Stimulated activated memory B cell treated with anti-CD40 and anti-IgM and Interleukin-4, amounts not matched to agents 10 μg/mL and 1 μg/mL and 100 μg/mL, for 72 hours (primary cell): Measurements from ENCODE around the gene MFRP.
"Not testable (repeated sequence)": the region's sequence is repeated elsewhere in the genome, so short reads cannot be mapped to it uniquely, and the experiment has no call there.

Experiments
- ATAC-seq: fragments of 150-1000 bp; cut with Tn5 transposase; 2 replicates; pipeline ENCODE4 v1.10.0; 2021
- H3K27ac Mint-ChIP-seq: one replicate; pipeline ENCODE4 v1.8.0; 2022; ENCODE audit warnings: mild to moderate bottlenecking, mixed read lengths
- H3K27me3 Mint-ChIP-seq: one replicate; pipeline ENCODE4 v1.8.0; 2022; ENCODE audit warnings: mixed read lengths
- H3K36me3 Mint-ChIP-seq: one replicate; pipeline ENCODE4 v1.8.0; 2022; ENCODE audit warnings: mixed read lengths
- H3K4me1 Mint-ChIP-seq: one replicate; pipeline ENCODE4 v1.8.0; 2022; ENCODE audit warnings: mixed read lengths
- H3K4me3 Mint-ChIP-seq: one replicate; pipeline ENCODE4 v1.8.0; 2022; ENCODE audit warnings: mild to moderate bottlenecking, moderate library complexity, mixed read lengths
- H3K9me3 Mint-ChIP-seq: one replicate; pipeline ENCODE4 v1.8.0; 2022; ENCODE audit warnings: mixed read lengths

The MFRP gene

DNA sequence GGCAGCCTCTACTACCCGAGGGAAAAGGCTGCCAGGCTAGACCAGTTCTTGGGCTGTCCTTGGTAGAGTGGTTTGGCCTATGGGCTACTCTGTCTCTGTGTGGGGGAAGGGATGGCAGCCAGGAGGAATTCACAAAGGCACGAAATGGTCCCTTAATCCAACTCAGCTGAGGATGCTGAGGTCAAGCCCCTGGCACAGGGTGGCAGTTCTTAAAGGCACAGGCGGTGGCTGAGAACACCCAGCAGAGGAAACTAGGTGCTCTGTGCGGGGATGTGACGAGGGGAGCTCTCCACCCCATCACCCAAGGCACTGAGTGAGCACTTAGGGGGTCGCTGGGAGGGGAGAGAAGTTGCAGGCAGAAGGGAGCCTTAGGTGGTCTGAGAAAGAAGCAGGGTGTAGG is at the start of gene MFRP:
MFRP (minus strand) TSS at position 101 of the 400 bp plus-strand sequence. CDS start 192 bp downstream, outside the sequence.
- H3K36me3 Mint-ChIP-seq = no peaks in the 10 kb centered on the region
- H3K4me3 Mint-ChIP-seq = no peak within 1 kb of the TSS
- H3K27me3 Mint-ChIP-seq = peaks cover 83% of the 10 kb centered on the region
- H3K4me1 Mint-ChIP-seq = no peaks in the 10 kb centered on the region
- ATAC-seq = no peak
- no peak within 1 kb of the TSS for H3K27ac Mint-ChIP-seq
- no peaks in the 10 kb centered on the region for H3K9me3 Mint-ChIP-seq

DNA sequence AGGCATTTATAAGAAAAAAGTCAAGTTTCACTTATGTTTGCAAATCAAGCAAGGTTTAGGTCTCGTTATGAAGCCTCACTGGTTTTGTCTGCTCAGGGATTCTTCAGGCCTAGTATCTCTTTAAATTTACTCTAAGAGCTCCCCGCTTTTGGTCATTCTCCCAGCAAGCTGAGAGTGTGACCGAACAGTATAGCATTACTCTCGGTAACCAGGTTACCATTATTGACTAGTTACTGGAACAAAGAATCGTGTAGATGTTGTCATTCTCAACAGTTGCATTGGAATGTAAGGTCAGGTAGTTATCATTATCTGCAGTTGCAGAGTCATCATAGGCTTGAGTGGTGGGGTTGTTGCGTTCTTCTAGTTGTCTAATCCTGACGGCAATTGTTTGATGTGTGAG is 44.8 kb upstream of the MFRP start:
- H3K27me3 Mint-ChIP-seq = peaks cover 19% of the 10 kb centered on the region
- no peaks in the 10 kb centered on the region for H3K4me1 Mint-ChIP-seq
- ATAC-seq = no peak
- no peaks in the 10 kb centered on the region for H3K36me3 Mint-ChIP-seq
- H3K9me3 Mint-ChIP-seq = no peaks in the 10 kb centered on the region
- H3K27ac Mint-ChIP-seq = no peak overlapping the region
- no peak overlapping the region for H3K4me3 Mint-ChIP-seq

DNA sequence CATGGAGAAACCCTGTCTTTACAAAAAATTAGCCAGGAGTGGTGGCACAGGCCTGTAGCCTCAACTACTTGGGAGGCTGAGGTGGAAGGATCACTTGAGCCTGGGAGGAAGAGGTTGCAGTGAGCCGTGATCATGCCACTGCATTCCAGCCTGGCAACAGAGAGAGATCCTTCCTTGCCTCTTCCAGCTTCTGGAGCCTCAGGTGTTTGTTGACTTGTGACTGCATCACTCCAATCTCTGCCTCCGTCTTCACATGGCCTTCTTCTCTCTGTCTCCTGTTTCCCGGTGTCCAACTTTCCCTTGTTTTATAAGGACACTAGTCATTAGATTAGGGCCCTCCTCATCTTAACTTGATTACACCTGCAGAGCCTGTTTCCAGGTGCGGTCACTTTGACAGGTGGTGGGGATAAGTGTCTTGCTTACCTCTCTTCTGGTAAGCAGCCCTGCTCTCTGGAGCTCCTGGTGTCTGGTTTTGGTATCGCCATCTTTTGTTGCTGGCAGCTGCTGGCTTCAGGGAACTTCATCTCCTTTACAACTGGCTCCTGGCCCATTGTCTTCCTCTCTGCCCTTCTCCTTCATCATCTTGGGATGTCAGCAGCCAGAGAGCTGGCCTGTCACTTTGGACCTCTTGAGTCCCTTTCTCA is 43.2 kb upstream of the MFRP start:
- Mint-ChIP-seq H3K27ac (no peak overlapping the region), H3K4me3 (no peak overlapping the region), H3K36me3 (no peaks in the 10 kb centered on the region), H3K9me3 (no peaks in the 10 kb centered on the region), H3K4me1 (no peaks in the 10 kb centered on the region), H3K27me3 (peaks cover 10% of the 10 kb centered on the region)
- ATAC-seq = no peak

DNA sequence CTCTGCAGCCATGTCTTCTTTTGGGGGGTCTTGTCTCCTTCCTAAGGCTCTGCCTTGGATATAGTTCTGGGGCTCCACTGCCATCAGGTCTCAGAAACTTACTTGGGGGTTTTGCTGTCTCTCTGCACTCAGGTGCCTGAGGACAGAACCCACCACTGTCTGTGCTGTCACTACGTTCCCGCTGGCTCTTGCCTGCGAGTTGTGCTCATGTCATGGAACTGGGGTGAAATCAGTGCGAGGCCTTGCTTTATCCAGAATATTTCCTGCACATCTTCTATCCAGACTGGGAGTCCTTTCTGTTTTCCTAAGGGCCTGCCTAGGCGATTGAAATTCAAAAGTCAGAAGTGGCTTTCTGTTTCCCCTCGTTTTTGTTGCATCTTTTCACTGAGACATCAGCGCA is 41.6 kb upstream of the MFRP start:
- peaks cover 9% of the 10 kb centered on the region for H3K27me3 Mint-ChIP-seq

DNA sequence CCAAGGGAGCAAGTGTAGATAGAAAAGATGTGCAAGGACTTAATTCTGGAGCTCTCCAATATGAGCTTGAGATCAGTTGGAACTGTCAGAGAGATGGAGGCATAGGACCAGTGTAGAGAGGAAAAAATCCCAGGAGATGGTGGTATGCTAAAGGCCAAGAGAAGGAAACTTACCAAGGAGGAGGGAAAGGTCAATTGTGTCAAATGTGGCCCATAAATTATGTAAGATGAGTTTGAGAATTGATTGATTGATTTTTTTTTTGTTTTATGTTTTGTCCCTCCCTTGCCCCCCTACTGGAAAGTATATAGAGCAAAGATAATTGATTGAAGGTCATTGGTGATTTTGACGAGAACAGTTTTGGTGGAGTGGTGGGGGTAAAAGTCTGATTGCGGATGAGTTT is 37.8 kb upstream of the MFRP start:
- Mint-ChIP-seq H3K27ac (no peak overlapping the region), H3K27me3 (no peaks in the 10 kb centered on the region), H3K4me1 (no peaks in the 10 kb centered on the region), H3K4me3 (no peak overlapping the region), H3K9me3 (no peaks in the 10 kb centered on the region), H3K36me3 (no peaks in the 10 kb centered on the region)
- no peak for ATAC-seq

More for the DNA sequence above, 41.6 kb upstream of the MFRP start:
- ATAC-seq = no peak
- Mint-ChIP-seq H3K4me1 (no peaks in the 10 kb centered on the region), H3K9me3 (no peaks in the 10 kb centered on the region), H3K27ac (no peak overlapping the region), H3K36me3 (no peaks in the 10 kb centered on the region), H3K4me3 (no peak overlapping the region)

DNA sequence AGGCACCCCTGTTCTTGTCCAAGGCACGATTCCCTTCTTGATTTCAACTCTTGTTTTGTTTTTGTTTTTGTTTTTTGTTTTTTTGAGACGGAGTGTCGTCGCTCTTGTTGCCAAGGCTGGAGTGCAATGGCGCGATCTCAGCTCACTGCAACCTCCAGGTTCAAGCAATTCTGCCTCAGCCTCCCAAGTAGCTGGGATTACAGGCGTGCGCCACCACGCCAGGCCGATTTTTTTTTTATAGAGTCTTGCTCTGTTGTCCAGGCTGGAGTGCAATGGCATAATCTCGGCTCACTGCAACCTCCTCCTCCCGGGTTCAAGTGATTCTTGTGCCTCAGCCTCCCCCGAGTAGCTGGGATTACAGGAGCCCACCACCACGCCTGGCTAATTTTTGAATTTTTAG is 36.0 kb upstream of the MFRP start:
- H3K27ac Mint-ChIP-seq, H3K4me3 Mint-ChIP-seq, H3K9me3 Mint-ChIP-seq, H3K27me3 Mint-ChIP-seq, H3K4me1 Mint-ChIP-seq, H3K36me3 Mint-ChIP-seq, ATAC-seq: not testable (repeated sequence)

DNA sequence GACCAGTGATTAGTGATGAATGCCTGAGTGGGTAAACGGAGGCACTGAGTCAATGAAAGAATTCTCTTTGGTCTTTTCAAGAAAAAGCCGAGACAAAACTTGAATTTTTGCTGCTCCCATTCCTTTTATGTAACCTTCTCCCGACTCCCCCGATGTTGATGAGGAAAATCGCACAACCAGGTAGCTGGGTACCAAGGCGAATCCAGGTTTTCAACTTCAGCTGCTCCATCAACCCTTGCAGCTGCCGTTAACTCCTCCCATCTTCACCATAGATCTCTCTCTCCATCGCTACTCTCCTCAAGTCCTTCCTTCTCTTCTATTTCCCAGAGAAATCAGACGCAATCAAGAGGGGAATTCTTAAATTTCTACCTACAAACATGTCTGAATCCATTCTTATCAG is 35.6 kb upstream of the MFRP start:
- H3K27me3 Mint-ChIP-seq = no peaks in the 10 kb centered on the region
- H3K9me3 Mint-ChIP-seq = no peaks in the 10 kb centered on the region
- no peaks in the 10 kb centered on the region for H3K36me3 Mint-ChIP-seq
- no peak overlapping the region for H3K27ac Mint-ChIP-seq
- no peak overlapping the region for H3K4me3 Mint-ChIP-seq
- ATAC-seq = no peak
- H3K4me1 Mint-ChIP-seq = no peaks in the 10 kb centered on the region

DNA sequence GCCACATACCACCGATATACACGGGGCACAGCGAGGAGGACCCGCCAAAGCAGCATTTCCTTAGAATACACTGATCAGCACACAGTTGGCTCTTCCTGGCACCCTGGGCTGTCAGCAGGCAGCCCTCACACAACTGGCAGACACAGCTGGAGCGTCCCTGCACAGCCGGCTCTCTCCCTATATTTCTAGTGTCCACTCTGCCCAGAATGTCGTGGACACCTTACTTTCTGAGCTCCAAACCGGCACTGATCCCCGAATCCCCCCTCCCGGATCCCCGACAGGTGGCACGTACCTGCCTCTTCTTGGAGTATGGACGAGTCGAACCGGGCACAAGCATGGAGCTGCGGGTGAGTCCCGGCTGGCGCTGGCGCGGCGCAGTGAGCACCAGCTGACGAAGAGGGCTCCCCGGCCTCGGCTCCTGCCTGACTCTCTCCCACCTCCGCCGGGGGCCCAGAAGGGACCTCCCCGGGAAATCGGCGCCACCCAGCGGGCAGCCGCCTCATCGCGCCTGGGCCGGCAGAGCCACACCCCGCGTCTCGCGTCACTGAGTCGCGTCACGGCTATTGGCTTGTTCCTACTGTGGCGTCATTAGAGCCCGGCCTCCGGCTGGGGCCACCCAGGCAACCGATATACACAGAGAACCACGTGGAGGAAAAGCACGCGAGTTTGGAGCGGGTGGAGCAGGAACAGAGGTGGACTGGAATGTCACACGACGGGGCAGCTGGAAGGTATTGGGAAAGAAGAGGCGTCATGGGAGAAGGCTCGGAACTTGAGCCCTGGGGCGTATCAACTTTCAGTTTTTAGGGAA is 34.9 kb upstream of the MFRP start, which contains the start of gene USP2:
USP2 (minus strand) TSS at position 510 of the 808 bp plus-strand sequence. CDS start 8,210 bp downstream, outside the sequence.
- H3K9me3 Mint-ChIP-seq = no peaks in the 10 kb centered on the region
- H3K27ac Mint-ChIP-seq = no peak within 1 kb of the TSS
- no peak within 1 kb of the TSS for H3K4me3 Mint-ChIP-seq
- no peaks in the 10 kb centered on the region for H3K4me1 Mint-ChIP-seq
- peak; percentile 99 for ATAC-seq
- peaks cover 5% of the 10 kb centered on the region for H3K27me3 Mint-ChIP-seq
- no peaks in the 10 kb centered on the region for H3K36me3 Mint-ChIP-seq

DNA sequence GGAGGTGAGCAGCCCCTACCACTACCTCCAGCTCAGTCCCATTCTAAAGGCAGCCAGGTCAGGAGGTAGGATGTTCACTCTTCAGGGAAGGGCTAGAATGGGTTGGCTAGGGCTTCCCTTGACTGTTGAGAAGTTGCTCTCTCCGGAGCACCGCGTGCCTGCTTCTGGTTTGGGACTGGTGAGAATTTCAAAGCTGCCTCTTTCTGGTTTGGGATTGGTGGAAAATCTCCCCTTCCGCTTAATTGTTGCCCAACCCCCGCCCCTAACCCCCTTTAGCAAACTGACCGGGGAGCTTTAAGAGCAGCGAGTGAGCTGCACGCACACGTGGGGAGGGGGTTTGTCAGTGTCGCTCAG is 34.3 kb upstream of the MFRP start:
- H3K9me3 Mint-ChIP-seq = no peaks in the 10 kb centered on the region
- no peaks in the 10 kb centered on the region for H3K4me1 Mint-ChIP-seq
- H3K27ac Mint-ChIP-seq = no peak overlapping the region
- no peak overlapping the region for H3K4me3 Mint-ChIP-seq
- peaks cover 11% of the 10 kb centered on the region for H3K27me3 Mint-ChIP-seq
- no peaks in the 10 kb centered on the region for H3K36me3 Mint-ChIP-seq
- no peak for ATAC-seq

DNA sequence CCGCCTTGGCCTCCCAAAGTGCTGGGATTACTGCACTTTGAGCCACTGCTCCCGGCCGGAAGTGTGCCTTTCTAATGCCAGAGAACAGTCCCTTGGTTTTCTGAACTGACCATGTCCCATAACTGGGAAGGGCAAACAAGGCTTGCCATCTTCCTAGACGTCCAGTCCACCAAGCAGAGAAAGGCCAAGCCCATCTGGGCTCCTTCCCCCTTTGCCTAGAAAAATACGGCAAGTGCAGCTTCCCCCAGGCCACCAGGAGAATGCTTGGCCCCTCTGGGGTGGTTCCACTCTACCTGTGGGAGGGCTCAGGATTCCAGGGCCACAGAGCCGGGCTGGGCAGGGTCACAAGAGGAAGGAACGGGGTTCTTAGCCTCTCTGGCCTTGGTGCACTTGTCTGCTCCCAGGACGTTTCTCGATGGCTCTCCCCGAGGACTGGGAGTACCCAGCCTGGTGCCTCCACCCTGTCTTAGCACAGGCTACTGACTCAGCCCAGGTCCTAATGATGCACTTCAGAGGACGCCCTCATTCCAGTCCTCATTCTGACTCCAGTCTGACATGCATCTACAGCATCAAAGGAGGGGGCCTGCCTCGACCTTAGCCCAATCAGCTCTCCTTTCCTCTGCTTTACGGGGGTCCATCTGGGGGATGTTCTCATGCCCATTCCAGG is 33.8 kb upstream of the MFRP start:
- H3K9me3 Mint-ChIP-seq = no peaks in the 10 kb centered on the region
- H3K36me3 Mint-ChIP-seq = no peaks in the 10 kb centered on the region
- H3K27me3 Mint-ChIP-seq = peaks cover 16% of the 10 kb centered on the region
- H3K4me1 Mint-ChIP-seq = no peaks in the 10 kb centered on the region
- H3K27ac Mint-ChIP-seq = no peak overlapping the region
- ATAC-seq = no peak
- H3K4me3 Mint-ChIP-seq = no peak overlapping the region

DNA sequence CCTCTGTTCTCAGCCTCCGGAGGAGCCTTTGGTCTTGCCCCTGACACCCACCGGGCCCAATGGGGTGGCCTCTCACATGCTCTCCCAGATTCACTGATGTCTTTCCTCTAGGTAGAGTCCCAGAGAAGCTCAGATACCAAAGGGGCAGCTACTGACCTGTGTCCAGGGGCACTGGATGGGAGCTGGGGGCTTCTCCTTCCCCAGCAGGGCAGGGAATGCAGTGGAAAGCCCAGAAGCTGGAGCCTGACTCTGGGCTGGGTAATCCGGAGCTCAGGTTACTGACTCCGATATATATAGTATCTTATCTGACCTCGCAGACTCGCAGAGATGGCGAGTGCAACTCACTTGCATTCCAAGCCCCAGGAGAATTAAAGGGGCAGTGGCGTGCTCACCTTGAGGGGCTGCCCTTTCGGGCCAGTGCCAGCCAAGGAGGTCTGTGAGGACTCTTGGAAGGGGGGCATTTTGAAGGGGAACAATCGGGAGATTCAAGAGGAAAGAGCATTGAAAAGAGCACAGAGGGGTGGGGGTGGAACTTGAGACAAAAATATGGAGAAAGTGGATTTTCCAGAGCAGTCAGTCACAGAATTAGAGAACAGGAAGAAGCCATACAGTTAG is 32.5 kb upstream of the MFRP start:
- Mint-ChIP-seq H3K36me3 (no peaks in the 10 kb centered on the region), H3K27ac (no peak overlapping the region), H3K9me3 (no peaks in the 10 kb centered on the region), H3K4me3 (no peak overlapping the region), H3K4me1 (no peaks in the 10 kb centered on the region), H3K27me3 (peaks cover 16% of the 10 kb centered on the region)
- no peak for ATAC-seq

DNA sequence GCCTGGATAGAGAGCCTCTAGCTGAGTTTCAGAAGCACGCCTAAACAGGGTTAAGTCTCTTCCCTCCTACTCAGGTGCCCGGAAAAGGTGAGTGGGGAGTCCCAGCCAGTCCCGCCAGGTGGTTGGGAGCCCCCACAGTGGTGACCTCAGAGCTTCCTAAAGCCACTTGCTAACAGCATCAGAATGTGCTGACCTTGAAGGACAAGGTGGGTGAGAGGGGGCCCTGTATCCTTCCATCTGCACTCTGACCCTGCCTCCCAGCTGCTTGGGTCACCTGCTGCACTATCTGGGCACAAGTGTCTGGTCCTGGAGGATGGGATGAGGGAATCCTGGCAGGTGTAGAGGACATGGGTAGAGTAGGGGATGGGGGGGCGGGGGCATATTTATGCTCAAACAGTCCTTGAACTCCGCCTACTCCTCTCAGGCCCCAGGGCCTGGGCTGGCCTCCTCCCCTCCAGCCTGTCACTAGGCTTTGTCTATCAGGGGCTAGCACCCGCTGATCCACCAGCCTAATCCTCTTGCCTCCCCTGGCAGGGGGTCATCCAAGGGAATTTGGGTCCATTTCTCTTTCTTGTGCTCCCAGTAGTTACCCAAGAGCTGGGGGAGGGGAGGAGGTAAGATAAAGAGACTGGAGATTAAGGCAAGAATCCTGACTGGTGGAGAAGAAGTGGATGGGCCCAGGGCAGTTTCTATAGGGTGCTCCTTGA is 31.6 kb upstream of the MFRP start:
- Mint-ChIP-seq H3K4me1 (no peaks in the 10 kb centered on the region), H3K27ac (no peak overlapping the region), H3K36me3 (no peaks in the 10 kb centered on the region), H3K4me3 (no peak overlapping the region), H3K9me3 (no peaks in the 10 kb centered on the region), H3K27me3 (peaks cover 22% of the 10 kb centered on the region)
- no peak for ATAC-seq

DNA sequence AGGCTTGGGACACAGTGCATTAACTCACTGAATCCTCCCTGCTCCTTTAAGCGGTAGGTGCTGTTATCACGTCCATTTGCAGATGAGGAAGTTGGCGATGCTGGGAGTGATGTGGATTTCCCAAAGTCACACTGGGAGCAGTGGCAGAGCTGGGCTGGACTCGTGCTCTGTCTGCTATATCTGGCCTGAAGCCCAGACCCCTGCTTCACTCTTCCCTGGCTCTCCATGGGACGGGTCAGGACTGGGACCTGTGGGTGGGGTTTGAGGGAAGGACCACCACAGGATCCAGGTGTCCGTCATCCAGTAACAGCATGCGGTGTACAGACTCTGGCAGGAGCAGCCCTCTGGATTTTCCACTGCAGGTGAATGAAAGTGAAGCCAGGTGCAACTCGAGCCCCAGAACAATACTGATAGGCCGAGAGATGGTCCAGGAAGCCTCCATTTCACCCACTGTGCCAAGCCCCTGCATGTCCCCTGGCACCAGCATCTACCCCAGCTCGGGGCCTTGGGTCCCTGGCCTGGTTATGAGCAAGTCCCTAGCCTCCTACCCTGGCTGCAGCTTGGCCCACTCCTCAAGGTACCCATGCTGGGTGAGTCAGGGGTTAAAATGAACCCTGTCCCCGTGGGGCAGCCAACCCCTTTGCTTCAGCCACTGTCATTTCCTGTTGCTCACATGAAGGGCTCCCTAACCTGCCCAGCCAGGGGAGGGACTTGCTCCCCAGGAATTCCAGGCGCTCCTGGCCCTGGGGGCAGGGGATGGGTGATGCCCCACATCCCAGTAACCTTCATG is 30.8 kb upstream of the MFRP start:
- no peak for ATAC-seq
- Mint-ChIP-seq H3K36me3 (no peaks in the 10 kb centered on the region), H3K27ac (no peak overlapping the region), H3K27me3 (peaks cover 30% of the 10 kb centered on the region), H3K4me3 (no peak overlapping the region), H3K4me1 (no peaks in the 10 kb centered on the region), H3K9me3 (no peaks in the 10 kb centered on the region)

DNA sequence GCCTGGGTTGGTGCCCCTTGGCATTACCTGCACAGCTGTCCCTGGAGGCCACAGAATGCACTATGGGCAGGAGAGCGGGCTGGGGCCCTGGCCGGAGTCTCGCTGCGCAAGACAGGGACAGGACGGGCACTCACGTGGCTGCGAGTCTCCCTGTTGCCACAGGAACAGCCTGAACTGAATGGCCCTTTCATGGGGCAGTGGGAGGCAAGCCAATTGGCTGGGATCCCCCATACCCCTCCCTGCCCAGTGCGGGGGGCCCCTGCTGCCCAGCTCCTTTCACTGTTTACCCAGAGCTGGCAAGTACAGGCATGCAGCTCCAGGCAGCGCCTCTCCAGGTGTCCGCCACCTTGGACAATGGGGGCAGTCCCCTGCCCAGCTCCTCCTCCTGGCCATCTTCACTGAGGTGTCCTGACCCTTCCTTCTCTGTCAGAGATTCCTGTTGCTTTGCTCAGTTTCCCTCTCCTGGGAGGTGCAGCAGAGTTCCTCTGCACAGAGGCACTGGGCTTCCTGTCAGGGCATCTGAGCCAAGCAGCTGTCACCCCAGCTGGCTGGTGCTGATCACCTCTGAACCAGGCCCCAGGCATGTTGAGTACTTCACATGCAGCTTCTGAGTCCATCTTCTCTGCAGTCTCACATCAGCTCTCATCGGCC is 29.8 kb upstream of the MFRP start:
- Mint-ChIP-seq H3K27me3 (peaks cover 39% of the 10 kb centered on the region), H3K4me1 (no peaks in the 10 kb centered on the region), H3K27ac (no peak overlapping the region), H3K36me3 (no peaks in the 10 kb centered on the region), H3K4me3 (no peak overlapping the region), H3K9me3 (no peaks in the 10 kb centered on the region)
- no peak for ATAC-seq
